ENCODE data around the gene ITGB2. TPM values are rescaled to one million over a fixed set of nuclear protein-coding genes. Genes with fewer than 3 reads are reported as not detected.

ITGB2 gene
- total and polyA plus RNA-seq, 2 donors (not counting 1 experiment from before 2014, with no cell fraction given), result 0.05 TPM; not detected in 1

DNA sequence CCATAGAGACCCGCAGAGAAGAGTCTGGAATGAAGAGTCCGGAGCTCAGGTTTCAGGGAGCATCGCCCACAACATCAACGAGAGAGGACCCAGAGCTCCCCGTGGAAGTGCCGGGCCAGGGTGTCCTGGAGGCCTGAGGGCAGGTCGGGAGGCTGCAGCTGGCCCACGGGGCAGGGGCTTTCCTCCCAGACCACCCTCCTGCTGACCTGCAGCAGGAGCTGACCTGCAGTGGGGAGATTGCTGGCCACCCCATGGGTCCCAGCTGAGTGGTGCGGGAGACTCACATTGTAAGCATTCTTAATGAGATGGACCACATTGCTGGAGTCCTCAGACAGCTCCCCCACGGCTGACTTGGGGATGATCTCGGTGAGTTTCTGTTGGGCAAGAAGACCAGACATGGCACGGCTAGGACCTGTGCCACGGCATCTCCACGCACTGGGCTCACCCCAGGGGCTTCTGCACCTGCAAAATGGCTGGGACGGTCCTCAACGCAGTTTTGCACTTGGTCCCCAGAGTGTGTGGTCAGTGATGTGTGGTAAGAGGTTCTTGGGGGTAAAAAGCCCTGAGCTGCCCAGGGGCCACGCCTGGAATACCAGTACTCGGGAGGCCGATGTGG is 25.9 kb downstream of the ITGB2 start:
- Histone ChIP-seq H3K27me3 (ENCODE audit: control insufficient read depth, insufficient read depth, low read length) (peaks cover 14% of the 10 kb centered on the region), H3K4me3 (replicated peaks in 1 of 4; ENCODE audit: control extremely low read depth in 1 of 4, insufficient read depth in 1 of 4, low read depth in 3 of 4, low read length in 4 of 4) (no peak overlapping the region)
- TF ChIP-seq, protein P1, sequence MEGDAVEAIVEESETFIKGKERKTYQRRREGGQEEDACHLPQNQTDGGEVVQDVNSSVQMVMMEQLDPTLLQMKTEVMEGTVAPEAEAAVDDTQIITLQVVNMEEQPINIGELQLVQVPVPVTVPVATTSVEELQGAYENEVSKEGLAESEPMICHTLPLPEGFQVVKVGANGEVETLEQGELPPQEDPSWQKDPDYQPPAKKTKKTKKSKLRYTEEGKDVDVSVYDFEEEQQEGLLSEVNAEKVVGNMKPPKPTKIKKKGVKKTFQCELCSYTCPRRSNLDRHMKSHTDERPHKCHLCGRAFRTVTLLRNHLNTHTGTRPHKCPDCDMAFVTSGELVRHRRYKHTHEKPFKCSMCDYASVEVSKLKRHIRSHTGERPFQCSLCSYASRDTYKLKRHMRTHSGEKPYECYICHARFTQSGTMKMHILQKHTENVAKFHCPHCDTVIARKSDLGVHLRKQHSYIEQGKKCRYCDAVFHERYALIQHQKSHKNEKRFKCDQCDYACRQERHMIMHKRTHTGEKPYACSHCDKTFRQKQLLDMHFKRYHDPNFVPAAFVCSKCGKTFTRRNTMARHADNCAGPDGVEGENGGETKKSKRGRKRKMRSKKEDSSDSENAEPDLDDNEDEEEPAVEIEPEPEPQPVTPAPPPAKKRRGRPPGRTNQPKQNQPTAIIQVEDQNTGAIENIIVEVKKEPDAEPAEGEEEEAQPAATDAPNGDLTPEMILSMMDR (conservative IDR thresholded peaks at IDR 0.05 in 1 of 2, IDR thresholded peaks at IDR 0.05 in 1 of 2; ENCODE audit: low read depth in 1 of 2, low read length in 2 of 2), result no peak
- TF ChIP-seq EZH2 (IDR thresholded peaks at IDR 0.05; ENCODE audit: low read length, missing control alignments), result no peak

DNA sequence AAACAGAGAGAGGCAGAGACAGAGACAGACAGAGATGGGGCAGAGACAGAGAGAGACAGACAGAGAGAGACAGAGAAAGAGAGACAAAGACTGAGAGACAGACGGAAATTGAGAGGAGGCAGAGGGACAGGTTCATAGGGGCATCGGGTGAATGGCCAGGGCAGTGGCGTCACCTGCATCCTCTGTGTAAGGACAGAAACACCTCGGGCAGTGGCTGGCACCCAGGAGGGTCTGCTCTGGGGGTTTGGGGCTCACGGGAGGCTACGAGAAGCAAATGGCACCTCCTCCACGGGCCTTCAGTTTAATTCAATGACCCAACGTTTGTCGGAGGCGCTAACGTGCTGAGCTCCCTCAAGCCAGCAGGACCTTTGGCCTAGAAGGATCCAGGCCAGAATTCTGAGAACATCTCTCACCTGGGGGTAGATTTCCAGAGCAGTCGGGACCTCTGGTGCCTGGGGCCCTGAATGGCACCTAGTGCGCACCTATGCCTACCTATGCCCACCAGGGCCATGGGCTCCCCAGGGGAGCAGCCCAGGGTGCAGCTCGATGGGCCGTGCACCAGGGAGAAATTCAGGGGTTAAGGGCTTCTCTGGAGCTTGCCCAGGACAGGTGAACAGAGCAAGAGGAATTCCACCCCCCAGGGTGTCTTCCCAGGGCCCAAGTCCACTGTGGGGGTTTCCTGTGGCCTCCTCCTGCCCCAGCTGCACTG is 26.6 kb downstream of the ITGB2 start:
- no peaks in the 10 kb centered on the region for H3K4me1 ChIP-seq (ENCODE audit: control insufficient read depth, extremely low read depth, insufficient read depth, low read length)
- H2AFZ ChIP-seq (ENCODE audit: low read length), result no peak overlapping the region

More for the DNA sequence above, 25.9 kb downstream of the ITGB2 start:
- Histone ChIP-seq H3K79me2 (ENCODE audit: control insufficient read depth, insufficient read depth, low read length) (no peaks in the 10 kb centered on the region), H3K4me1 (ENCODE audit: control insufficient read depth, extremely low read depth, insufficient read depth, low read length) (no peaks in the 10 kb centered on the region), H3K27ac (ENCODE audit: insufficient read depth, low read length) (no peak overlapping the region), H3K4me2 (ENCODE audit: extremely low read depth, insufficient read depth, low read length) (no peak overlapping the region), H3K9ac (ENCODE audit: insufficient read depth, low read length) (no peak overlapping the region), H4K20me1 (ENCODE audit: control insufficient read depth, extremely low read depth, insufficient read depth, low read length) (no peaks in the 10 kb centered on the region), H3K36me3 (ENCODE audit: control insufficient read depth, insufficient read depth, low read length) (no peaks in the 10 kb centered on the region), H3K9me3 (ENCODE audit: control insufficient read depth, insufficient read depth, low read depth, low read length) (no peaks in the 10 kb centered on the region), H2AFZ (ENCODE audit: low read length) (no peak overlapping the region)
- DNase-seq (ENCODE audit: low read depth in 2 of 2), result no peak

DNA sequence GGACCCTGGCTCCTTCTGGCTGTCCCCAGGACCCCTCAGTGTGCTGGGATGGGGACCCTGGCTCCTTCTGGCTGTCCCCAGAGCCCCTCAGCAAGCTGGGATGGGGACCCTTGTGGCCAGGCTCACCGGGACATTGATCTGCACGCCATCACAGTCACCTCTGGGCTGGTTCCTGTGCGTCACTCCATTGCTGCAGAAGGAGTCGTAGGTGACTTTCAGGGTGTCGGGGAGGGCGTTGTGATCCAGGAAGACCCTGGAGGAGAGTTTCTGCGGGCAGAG is 27.5 kb downstream of the ITGB2 start:
- Histone ChIP-seq H3K36me3 (ENCODE audit: control insufficient read depth, insufficient read depth, low read length) (no peaks in the 10 kb centered on the region), H3K4me3 (replicated peaks in 1 of 4; ENCODE audit: control extremely low read depth in 1 of 4, insufficient read depth in 1 of 4, low read depth in 3 of 4, low read length in 4 of 4) (no peak overlapping the region), H4K20me1 (ENCODE audit: control insufficient read depth, extremely low read depth, insufficient read depth, low read length) (no peaks in the 10 kb centered on the region), H3K27ac (ENCODE audit: insufficient read depth, low read length) (no peak overlapping the region), H3K9ac (ENCODE audit: insufficient read depth, low read length) (no peak overlapping the region), H3K9me3 (ENCODE audit: control insufficient read depth, insufficient read depth, low read depth, low read length) (no peaks in the 10 kb centered on the region), H3K4me2 (ENCODE audit: extremely low read depth, insufficient read depth, low read length) (no peak overlapping the region), H3K4me1 (ENCODE audit: control insufficient read depth, extremely low read depth, insufficient read depth, low read length) (no peaks in the 10 kb centered on the region), H3K79me2 (ENCODE audit: control insufficient read depth, insufficient read depth, low read length) (no peaks in the 10 kb centered on the region), H2AFZ (ENCODE audit: low read length) (no peak overlapping the region), H3K27me3 (ENCODE audit: control insufficient read depth, insufficient read depth, low read length) (peaks cover 12% of the 10 kb centered on the region)
- DNase-seq (ENCODE audit: low read depth in 2 of 2), result no peak
- no peak for TF ChIP-seq EZH2 (IDR thresholded peaks at IDR 0.05; ENCODE audit: low read length, missing control alignments)
- TF ChIP-seq, protein P1 (conservative IDR thresholded peaks at IDR 0.05 in 1 of 2, IDR thresholded peaks at IDR 0.05 in 1 of 2; ENCODE audit: low read depth in 1 of 2, low read length in 2 of 2), result no peak

More for the DNA sequence above, 26.6 kb downstream of the ITGB2 start:
- Histone ChIP-seq H3K36me3 (ENCODE audit: control insufficient read depth, insufficient read depth, low read length) (no peaks in the 10 kb centered on the region), H3K79me2 (ENCODE audit: control insufficient read depth, insufficient read depth, low read length) (no peaks in the 10 kb centered on the region), H3K4me2 (ENCODE audit: extremely low read depth, insufficient read depth, low read length) (no peak overlapping the region), H3K27ac (ENCODE audit: insufficient read depth, low read length) (no peak overlapping the region), H4K20me1 (ENCODE audit: control insufficient read depth, extremely low read depth, insufficient read depth, low read length) (no peaks in the 10 kb centered on the region), H3K4me3 (replicated peaks in 1 of 4; ENCODE audit: control extremely low read depth in 1 of 4, insufficient read depth in 1 of 4, low read depth in 3 of 4, low read length in 4 of 4) (no peak overlapping the region), H3K27me3 (ENCODE audit: control insufficient read depth, insufficient read depth, low read length) (peaks cover 13% of the 10 kb centered on the region), H3K9ac (ENCODE audit: insufficient read depth, low read length) (no peak overlapping the region), H3K9me3 (ENCODE audit: control insufficient read depth, insufficient read depth, low read depth, low read length) (no peaks in the 10 kb centered on the region)
- no peak for DNase-seq (ENCODE audit: low read depth in 2 of 2)
- TF ChIP-seq EZH2 (IDR thresholded peaks at IDR 0.05; ENCODE audit: low read length, missing control alignments), result no peak
- TF ChIP-seq, protein P1 (conservative IDR thresholded peaks at IDR 0.05 in 1 of 2, IDR thresholded peaks at IDR 0.05 in 1 of 2; ENCODE audit: low read depth in 1 of 2, low read length in 2 of 2), result no peak

All from fibroblast of lung (primary cell).